Measurements from ENCODE around the gene GNA15.
"Not testable (repeated sequence)": the region's sequence is repeated elsewhere in the genome, so short reads cannot be mapped to it uniquely, and the experiment has no call there.

GNA15 gene

DNA sequence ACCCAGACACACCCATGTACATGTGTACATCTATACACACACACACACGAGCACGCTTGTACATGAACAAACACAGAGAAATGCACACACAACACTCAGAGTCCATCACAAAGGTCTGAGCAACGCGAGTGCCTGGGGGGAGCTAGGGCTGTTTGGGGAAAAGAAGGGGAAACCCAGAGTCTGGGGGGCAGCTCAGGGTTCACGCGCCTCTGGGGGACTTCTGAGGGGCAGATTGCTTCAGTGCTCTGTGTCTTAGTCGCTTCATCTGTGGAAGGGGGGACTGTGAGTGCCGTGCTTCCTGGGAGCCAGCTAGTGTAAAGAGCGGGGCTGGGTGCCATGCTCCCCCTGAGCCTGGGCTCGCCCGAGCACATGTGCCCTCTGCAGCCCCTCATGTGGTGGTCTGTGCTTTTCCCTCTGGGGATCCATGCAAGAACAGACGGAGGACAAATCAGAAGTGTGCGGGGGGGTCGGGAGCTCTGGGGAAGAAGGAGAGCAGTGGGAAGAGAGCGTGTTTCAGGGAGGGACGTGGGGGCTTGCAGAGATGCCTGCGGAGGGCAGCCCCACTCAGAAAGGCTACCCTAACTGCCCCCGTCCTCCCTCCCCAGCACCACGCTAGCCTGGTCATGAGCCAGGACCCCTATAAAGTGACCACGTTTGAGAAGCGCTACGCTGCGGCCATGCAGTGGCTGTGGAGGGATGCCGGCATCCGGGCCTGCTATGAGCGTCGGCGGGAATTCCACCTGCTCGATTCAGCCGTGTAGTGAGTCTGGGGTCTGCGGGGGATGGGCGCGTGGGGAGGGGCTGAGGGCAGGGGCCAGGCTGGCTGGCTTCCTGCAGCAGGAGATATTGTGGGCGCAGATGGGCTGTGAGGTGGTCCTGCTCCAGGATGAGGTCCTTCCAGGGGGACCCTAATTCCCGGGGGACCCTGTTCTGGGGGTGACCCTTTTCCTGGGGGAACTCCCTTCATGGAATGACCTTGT is 14.0 kb downstream of the GNA15 start:
- DNase-seq (ENCODE audit: low read depth): no peak

GRCh38 chr19:3150739-3151329 is 15.0 kb downstream of the GNA15 start:
- no peak for DNase-seq (ENCODE audit: low read depth)

DNA sequence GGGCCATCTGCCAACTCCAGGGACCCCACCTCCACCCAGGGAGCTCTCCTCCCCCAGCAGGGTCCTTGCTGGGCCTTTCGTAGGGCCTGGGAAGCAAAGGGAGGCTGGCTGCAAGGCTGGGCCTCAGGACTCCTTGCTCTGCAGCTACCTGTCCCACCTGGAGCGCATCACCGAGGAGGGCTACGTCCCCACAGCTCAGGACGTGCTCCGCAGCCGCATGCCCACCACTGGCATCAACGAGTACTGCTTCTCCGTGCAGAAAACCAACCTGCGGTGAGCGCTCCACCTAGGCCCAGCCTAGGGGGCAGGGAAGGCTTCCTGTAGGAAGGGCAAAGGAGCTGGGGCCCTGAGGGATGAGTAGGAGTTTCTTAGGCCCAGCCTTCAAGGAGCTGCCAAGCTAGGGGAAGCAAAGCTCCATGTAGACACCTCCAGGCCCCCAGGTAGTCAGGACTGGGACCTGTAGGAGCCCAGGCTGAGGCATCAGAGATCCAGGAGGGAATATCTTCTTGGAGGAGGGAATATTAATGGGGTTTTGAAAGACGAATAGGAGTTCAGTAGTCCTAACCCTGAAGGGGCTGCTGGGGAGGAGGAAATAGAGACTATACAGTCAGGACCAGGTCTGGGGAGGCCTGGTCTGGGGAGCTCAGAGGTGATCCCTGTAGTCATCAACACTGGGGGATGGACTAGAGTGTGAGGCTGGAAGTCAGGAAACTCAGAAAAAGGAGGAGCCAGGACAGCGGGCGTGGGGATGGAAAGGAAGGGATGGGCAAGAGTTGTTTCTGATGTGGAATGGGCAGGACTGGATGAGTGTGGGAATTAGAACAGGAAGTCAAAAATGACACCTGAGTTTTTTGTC is 16.0 kb downstream of the GNA15 start:
- DNase-seq (ENCODE audit: low read depth): no peak

DNA sequence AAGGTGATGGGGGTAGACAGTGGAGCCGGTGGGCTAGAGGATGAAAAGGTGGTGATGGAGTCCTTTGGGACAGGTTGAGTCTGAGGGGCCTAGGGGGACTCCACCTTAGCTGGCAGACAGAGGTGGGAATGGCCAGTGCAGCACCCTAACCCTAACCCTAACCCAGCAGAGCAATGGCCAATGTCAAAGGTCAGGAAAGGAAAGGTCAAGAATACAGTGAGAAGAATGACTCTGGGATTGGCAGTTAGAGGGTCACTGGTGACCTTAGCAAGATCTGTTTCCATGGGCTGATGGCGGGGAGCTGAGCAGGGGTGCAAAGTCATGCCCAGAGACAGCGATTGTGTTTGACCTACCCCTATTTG is 16.6 kb downstream of the GNA15 start:
- DNase-seq (ENCODE audit: low read depth): no peak

DNA sequence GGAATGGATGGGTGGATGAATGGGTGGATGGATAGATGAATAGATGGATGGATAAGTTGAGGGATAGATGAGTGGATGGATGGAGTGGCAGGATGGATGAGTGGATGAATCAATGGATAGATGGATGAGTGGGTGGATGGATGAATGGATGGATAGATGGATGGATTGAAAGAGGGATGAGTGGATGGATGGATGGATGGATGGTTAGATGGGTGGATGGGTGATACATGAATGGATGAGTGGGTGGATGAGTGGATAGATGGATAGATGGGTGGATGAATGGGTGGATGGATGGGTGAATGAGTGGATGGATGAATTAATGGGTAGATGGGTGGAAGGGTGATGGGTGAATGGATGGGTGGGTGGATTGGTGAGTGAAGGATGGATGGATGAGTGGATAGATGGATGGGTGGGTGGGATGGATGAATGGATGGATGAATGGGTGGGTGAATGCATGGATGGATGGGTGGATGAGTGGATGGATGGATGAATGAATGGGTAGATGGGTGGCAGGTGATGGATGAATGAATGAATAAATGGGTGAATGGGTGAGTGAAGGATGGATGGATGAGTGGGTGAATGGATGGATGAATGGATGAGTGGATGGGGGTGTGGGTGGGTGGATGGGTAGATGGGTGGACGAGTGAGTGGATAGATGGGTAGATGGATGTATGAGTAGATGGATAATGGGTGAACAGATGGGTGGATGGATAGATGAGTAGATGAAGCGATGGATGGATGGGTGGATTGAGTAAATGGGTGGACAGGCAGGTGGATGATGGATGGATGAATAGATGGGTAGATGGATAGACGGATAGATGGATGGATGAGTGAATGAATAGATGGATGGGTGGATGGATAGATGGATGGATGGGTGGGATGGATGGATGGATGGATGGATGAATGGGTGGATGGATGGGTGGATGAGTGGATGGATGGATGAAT is 17.7 kb downstream of the GNA15 start:
- no peak for DNase-seq (ENCODE audit: low read depth)

DNA sequence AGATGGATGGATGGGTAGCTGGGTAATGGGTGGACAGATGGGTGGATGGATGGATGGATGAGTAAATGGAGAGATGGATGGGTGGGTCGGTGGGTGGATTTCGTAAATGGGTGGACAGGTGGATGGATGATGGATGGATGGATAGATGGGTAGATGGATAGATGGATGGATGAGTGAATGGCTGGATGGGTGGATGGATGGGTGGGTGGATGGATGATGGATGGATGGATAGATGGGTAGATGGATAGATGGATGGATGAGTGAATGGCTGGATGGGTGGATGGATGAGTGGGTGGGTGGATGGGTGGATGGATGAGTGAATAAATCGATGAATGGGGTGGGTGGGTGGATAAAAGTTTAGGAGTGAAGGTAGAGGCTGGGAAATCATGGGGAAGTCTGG is 18.6 kb downstream of the GNA15 start:
- not testable (repeated sequence) for DNase-seq (ENCODE audit: low read depth)

GRCh38 chr19:3154957-3155736 is 19.3 kb downstream of the GNA15 start:
- DNase-seq (ENCODE audit: low read depth): no peak

GRCh38 chr19:3157096-3157845 is 21.4 kb downstream of the GNA15 start:
- DNase-seq (ENCODE audit: low read depth): no peak

DNA sequence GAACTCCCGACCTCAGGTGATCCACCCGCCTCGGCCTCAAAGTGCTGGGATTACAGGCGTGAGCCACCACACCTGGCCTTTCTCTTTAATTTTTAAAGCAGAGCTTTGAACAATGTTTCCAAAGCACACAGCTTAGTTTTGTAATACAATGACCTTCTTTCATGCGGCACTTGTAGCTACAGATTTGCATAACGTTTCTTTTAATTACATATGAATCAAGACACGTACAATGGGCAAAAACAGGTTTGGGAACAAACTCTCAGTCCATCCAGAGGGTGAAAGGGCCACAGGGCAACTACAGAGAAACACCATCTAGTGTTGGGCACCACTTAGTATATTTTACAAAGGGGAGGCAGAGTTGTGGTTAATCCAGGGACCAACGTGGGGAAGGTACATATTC is 23.7 kb downstream of the GNA15 start:
- no peak for DNase-seq (ENCODE audit: low read depth)

DNA sequence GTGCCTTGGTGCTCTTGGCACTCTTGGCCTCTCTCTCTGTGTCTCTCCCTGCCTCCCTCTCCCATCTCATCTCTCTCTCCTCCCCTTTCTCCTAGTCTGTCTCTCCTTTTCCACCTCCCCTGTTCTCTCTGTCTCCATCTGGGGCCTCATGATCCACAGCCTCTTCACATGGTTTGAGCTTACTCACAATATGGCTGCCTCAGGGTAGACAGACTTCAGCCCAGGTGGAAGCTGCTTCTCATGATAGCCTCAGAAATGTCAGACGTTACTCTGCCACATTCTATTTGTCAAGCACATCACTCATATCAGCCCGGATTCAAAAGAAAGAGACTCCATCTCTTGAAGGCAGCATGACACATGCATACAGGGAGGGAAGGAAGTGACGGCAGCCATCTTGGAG is 24.4 kb downstream of the GNA15 start:
- no peak for DNase-seq (ENCODE audit: low read depth)

GRCh38 chr19:3161453-3161852 is 25.6 kb downstream of the GNA15 start:
- no peak for DNase-seq (ENCODE audit: low read depth)

GRCh38 chr19:3162418-3163229 is 26.8 kb downstream of the GNA15 start:
- no peak for DNase-seq (ENCODE audit: low read depth)

- no peak for DNase-seq (ENCODE audit: low read depth)
Observed at GRCh38 chr19:3163230-3163886, 27.5 kb downstream of the GNA15 start.

- no peak for DNase-seq (ENCODE audit: low read depth)
Observed at GRCh38 chr19:3163943-3164342, 28.1 kb downstream of the GNA15 start.

- no peak for DNase-seq (ENCODE audit: low read depth)
Observed at GRCh38 chr19:3167533-3168272, 31.9 kb downstream of the GNA15 start.

DNA sequence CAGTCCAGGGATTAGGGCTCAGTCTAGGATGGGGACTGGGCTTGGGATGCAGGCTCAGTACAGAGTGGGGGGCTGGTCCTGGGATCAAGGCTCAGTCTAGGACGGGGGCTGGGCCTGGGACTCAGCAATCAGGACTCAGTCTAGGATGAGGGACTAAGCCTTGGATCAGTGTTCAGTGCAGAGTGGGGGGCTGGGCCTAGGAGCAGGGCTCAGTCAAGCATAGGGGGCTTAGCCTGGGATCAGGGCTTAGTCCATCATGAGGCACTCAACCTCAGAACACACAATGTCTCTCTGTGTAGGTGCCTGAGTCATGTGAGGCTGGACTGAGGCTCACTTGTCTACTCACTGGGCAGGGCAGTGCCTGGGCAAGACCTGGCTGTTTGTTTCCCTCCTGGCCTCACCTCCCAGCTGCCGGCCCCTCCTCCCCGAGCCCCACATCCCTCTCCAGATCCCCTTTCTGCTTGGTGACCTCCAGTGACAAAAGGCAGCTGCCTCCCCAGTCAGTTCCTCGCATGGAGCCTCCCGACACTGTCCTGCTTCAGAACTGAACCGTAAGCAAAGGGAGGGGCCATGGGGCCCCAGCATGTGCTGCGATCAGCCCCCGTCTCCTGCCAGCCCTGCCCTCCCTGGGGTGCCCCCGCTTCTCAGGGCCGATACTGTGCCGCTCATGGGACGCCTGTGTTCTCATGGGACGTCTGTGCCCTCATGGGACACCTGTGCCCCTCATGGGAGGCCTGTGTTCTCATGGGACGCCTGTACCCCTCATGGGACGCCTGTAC is 36.2 kb downstream of the GNA15 start:
- DNase-seq (ENCODE audit: low read depth): no peak

DNA sequence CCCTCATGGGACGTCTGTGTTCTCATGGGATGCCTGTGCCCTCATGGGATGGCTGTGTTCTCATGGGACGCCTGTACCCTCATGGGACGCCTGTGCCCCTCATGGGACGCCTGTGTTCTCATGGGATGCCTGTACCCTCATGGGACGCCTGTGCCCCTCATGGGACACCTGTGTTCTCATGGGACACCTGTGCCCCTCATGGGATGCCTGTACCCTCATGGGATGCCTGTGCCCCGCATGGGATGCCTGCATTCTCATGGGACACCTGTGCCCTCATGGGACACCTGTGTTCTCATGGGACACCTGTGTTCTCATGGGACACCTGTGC is 36.8 kb downstream of the GNA15 start:
- not testable (repeated sequence) for DNase-seq (ENCODE audit: low read depth)
